H1 (cell line): ENCODE data around the gene FKBP1B. TPM values are rescaled to one million over a fixed set of nuclear protein-coding genes. Genes with fewer than 3 reads are reported as not detected.

Experiments
- CTCF ChIA-PET: fragments of 300-600 bp; sonication (Branson Sonifier 250); formaldehyde crosslinking; loops from one replicate; lab custom pipeline; 2021; ENCODE audit not compliant: partially characterized antibody; lab: Charles Lee
- POLR2A ChIA-PET: fragments of 300-600 bp; sonication (Branson Sonifier 250); formaldehyde crosslinking; loops from one replicate; lab custom pipeline; 2021; ENCODE audit warnings: inconsistent platforms; ENCODE audit not compliant: partially characterized antibody; lab: Charles Lee
- DNase-seq, 2 experiments: peaks; one replicate each; pipeline versions ENCODE4 v3.0.0 to v3.0.0-alpha.2; 2010 to 2022; ENCODE audit warnings: low spot score in 2 of 2, low read depth in 1 of 2, mixed read lengths in 1 of 2
- FAIRE-seq: peaks from 2 replicates; lab custom pipeline; 2011; peaks lifted over from hg19 to GRCh38; lab: Jason Lieb, UNC
- H2AFZ ChIP-seq: 2 replicates; pipeline ENCODE4 v1.8.1; 2012; ENCODE audit warnings: low read length, inconsistent platforms
- H2AK5ac ChIP-seq: 2 replicates; pipeline ENCODE4 v1.6.1; 2013; ENCODE audit warnings: low read depth, low read length
- H2BK120ac ChIP-seq: replicated peaks from 2 replicates; pipeline ENCODE3; 2013; ENCODE audit warnings: low read depth, low read length, inconsistent platforms
- H2BK12ac ChIP-seq: 2 replicates; pipeline ENCODE4 v1.6.1; 2013; ENCODE audit warnings: low read depth, low read length
- H2BK15ac ChIP-seq: 2 replicates; pipeline ENCODE4 v1.6.1; 2013; ENCODE audit warnings: low read length
- H2BK20ac ChIP-seq: 2 replicates; pipeline ENCODE4 v1.6.1; 2013; ENCODE audit warnings: low read length
- H2BK5ac ChIP-seq: 2 replicates; pipeline ENCODE4 v1.6.1; 2013; ENCODE audit warnings: low read depth, low read length
- H3K14ac ChIP-seq: 2 replicates; pipeline ENCODE4 v1.6.1; 2013; ENCODE audit warnings: inconsistent platforms; ENCODE audit not compliant: insufficient read length
- H3K18ac ChIP-seq: 2 replicates; pipeline ENCODE4 v1.6.1; 2013; ENCODE audit warnings: low read length; ENCODE audit errors: extremely low read depth
- H3K23ac ChIP-seq: 2 replicates; pipeline ENCODE4 v1.6.1; 2013; ENCODE audit warnings: inconsistent platforms; ENCODE audit not compliant: insufficient read length
- H3K23me2 ChIP-seq: 2 replicates; pipeline ENCODE4 v1.6.1; 2013; ENCODE audit warnings: low read depth, low read length
- H3K27ac ChIP-seq: 2 replicates; pipeline ENCODE4 v1.6.1; 2011; ENCODE audit warnings: low read depth, low read length, inconsistent platforms
- H3K27me3 ChIP-seq, 4 experiments: replicated peaks in 1 of 4; 1 replicate in 1 of 4; 2 replicates in 3 of 4; pipeline versions ENCODE4 v1.6.1 to v1.8.1; 2011 to 2013; ENCODE audit warnings: low read length in 3 of 4, mild to moderate bottlenecking in 3 of 4, inconsistent platforms in 2 of 4, mixed read lengths in 2 of 4, moderate library complexity in 1 of 4; ENCODE audit not compliant: control insufficient read depth in 3 of 4, insufficient read depth in 3 of 4; ENCODE audit errors: extremely low read depth in 1 of 4
- H3K36me3 ChIP-seq, 4 experiments: 2 replicates each; pipeline versions ENCODE4 v1.6.1 to v1.8.1; 2011 to 2013; ENCODE audit warnings: mild to moderate bottlenecking in 4 of 4, low read length in 3 of 4, moderate library complexity in 2 of 4, control low read depth in 1 of 4, inconsistent platforms in 1 of 4; ENCODE audit not compliant: insufficient read depth in 4 of 4, control insufficient read depth in 2 of 4
- H3K4ac ChIP-seq: replicated peaks from 2 replicates; pipeline ENCODE3; 2013; ENCODE audit warnings: low read length, low read depth, mixed read lengths, inconsistent platforms; ENCODE audit not compliant: insufficient read length
- H3K4me1 ChIP-seq, 4 experiments: replicated peaks in 1 of 4; 1 replicate in 1 of 4; 2 replicates in 3 of 4; pipeline versions ENCODE4 v1.6.1 to v1.8.1; 2011 to 2013; ENCODE audit warnings: low read length in 3 of 4, inconsistent platforms in 2 of 4, mixed read lengths in 1 of 4; ENCODE audit not compliant: insufficient read depth in 4 of 4, control insufficient read depth in 3 of 4
- H3K4me2 ChIP-seq, 2 experiments: 2 replicates each; pipeline versions ENCODE4 v1.6.1 to v1.8.1; 2011 to 2013; ENCODE audit warnings: low read depth in 2 of 2, low read length in 2 of 2, control low read depth in 1 of 2, inconsistent platforms in 1 of 2, mild to moderate bottlenecking in 1 of 2; ENCODE audit not compliant: insufficient read depth in 1 of 2
- H3K4me3 ChIP-seq, 4 experiments: fragments of 200-600, 300-600 bp in 1 of 4; sonication (generic), shearing (Covaris generic), sonication (Bioruptor Twin) in 1 of 4; 2 replicates each; pipeline versions ENCODE4 v1.5.1 to v1.8.1; 2011 to 2016; ENCODE audit warnings: low read length in 4 of 4, low read depth in 3 of 4, control low read depth in 2 of 4, inconsistent platforms in 2 of 4, mild to moderate bottlenecking in 2 of 4, mixed read lengths in 1 of 4, moderate library complexity in 1 of 4; ENCODE audit not compliant: insufficient read depth in 2 of 4; ENCODE audit errors: extremely low read depth in 1 of 4
- H3K56ac ChIP-seq: replicated peaks from 2 replicates; pipeline ENCODE3; 2013; ENCODE audit warnings: low read depth, mild to moderate bottlenecking, mixed read lengths, low read length, inconsistent platforms; ENCODE audit not compliant: insufficient read length
- H3K79me1 ChIP-seq: 2 replicates; pipeline ENCODE4 v1.6.1; 2013; ENCODE audit warnings: low read depth, low read length, control low read depth
- H3K79me2 ChIP-seq, 2 experiments: 2 replicates each; pipeline versions ENCODE4 v1.6.1 to v1.8.1; 2012 to 2013; ENCODE audit warnings: low read length in 2 of 2, mild to moderate bottlenecking in 2 of 2, inconsistent platforms in 1 of 2; ENCODE audit not compliant: insufficient read depth in 2 of 2, control insufficient read depth in 1 of 2
- H3K9ac ChIP-seq, 4 experiments: replicated peaks in 1 of 4; 1 replicate in 1 of 4; 2 replicates in 3 of 4; pipeline versions ENCODE4 v1.6.1 to v1.8.1; 2011 to 2013; ENCODE audit warnings: low read depth in 3 of 4, low read length in 3 of 4, control low read depth in 2 of 4, mild to moderate bottlenecking in 2 of 4, moderate library complexity in 2 of 4, inconsistent platforms in 1 of 4; ENCODE audit errors: extremely low read depth in 1 of 4
- H3K9me3 ChIP-seq, 2 experiments: 2 replicates each; pipeline versions ENCODE4 v1.6.1 to v1.8.1; 2012 to 2013; ENCODE audit warnings: mild to moderate bottlenecking in 2 of 2, moderate library complexity in 2 of 2, control low read depth in 1 of 2, inconsistent platforms in 1 of 2, low read depth in 1 of 2, low read length in 1 of 2, mixed read lengths in 1 of 2; ENCODE audit not compliant: insufficient read depth in 2 of 2
- H4K20me1 ChIP-seq, 2 experiments: replicated peaks in 1 of 2; 2 replicates each; pipeline versions ENCODE3 to v1.8.1; 2011 to 2013; ENCODE audit warnings: inconsistent platforms in 2 of 2, low read length in 2 of 2, mild to moderate bottlenecking in 1 of 2; ENCODE audit not compliant: insufficient read depth in 2 of 2, control insufficient read depth in 1 of 2
- H4K5ac ChIP-seq: 2 replicates; pipeline ENCODE4 v1.6.1; 2013; ENCODE audit warnings: low read length, low read depth, mixed read lengths, inconsistent platforms; ENCODE audit not compliant: insufficient read length
- H4K8ac ChIP-seq: 2 replicates; pipeline ENCODE4 v1.8.0; 2013; ENCODE audit warnings: mild to moderate bottlenecking, moderate library complexity, low read length, inconsistent platforms; ENCODE audit not compliant: insufficient read depth; ENCODE audit errors: extremely low read depth
- H4K91ac ChIP-seq: replicated peaks from 2 replicates; pipeline ENCODE3; 2013; ENCODE audit warnings: low read length, mixed read lengths, inconsistent platforms; ENCODE audit not compliant: insufficient read length
- ASH2L ChIP-seq: fragments of 200-600, 300-600 bp; sonication (generic); IDR thresholded peaks from one replicate; pipeline ENCODE4 v1.7.1; 2017; ENCODE audit warnings: low read length
- KDM5A ChIP-seq: fragments of 200-600 bp; IDR thresholded peaks from 2 replicates; pipeline ENCODE4 v1.7.1; 2012; ENCODE audit warnings: mild to moderate bottlenecking, low read length, inconsistent platforms, mixed read lengths
- NANOG ChIP-seq: IDR thresholded peaks from 2 replicates; pipeline ENCODE4 v1.6.1; 2011; ENCODE audit warnings: low read length, low read depth, mild to moderate bottlenecking, inconsistent platforms; ENCODE audit not compliant: insufficient read depth, poor library complexity, severe bottlenecking
- NRF1 ChIP-seq: IDR thresholded peaks from 2 replicates; pipeline ENCODE4 v1.6.1; 2011; ENCODE audit warnings: mild to moderate bottlenecking, low read depth, low read length, improper control_type of control experiment
- TAF7 ChIP-seq: optimal IDR thresholded peaks from 2 replicates; pipeline ENCODE3; 2011; ENCODE audit warnings: low read depth, mild to moderate bottlenecking, inconsistent platforms, low read length, moderate library complexity, borderline replicate concordance
- TBP ChIP-seq: IDR thresholded peaks from 2 replicates; pipeline ENCODE4 v1.6.1; 2011; ENCODE audit warnings: low read depth, low read length, improper control_type of control experiment
- YY1 ChIP-seq: IDR thresholded peaks from 2 replicates; pipeline ENCODE4 v1.6.1; 2011; ENCODE audit warnings: low read depth, mild to moderate bottlenecking, low read length
- WGBS, 2 experiments: shearing (Covaris generic) in 1 of 2; methylation state at CpG; one replicate each; pipeline versions ENCODE4 v1.1.6 to v1.1.7; 2013 to 2015; ENCODE audit warnings: low lambda C conversion rate in 2 of 2, mixed read lengths in 2 of 2, inconsistent platforms in 1 of 2, low coverage in 1 of 2, missing lambda C conversion rate in 1 of 2; ENCODE audit not compliant: insufficient replicate concordance in 2 of 2, insufficient coverage in 1 of 2, insufficient read length in 1 of 2; ENCODE audit errors: extremely low coverage in 1 of 2, missing lambda C conversion rate in 1 of 2; 5-methylcytosine and 5-hydroxymethylcytosine counted together
- polyA plus RNA-seq, 7 experiments: library from polyadenylated mRNA; depleted of rRNA in 3 of 7; stranded (reverse) in 5 of 7; unstranded in 2 of 7; fragments of >200 nt in 5 of 7; fragments of 200-250 nt in 2 of 7; gene quantifications; 1 replicate in 5 of 7; 2 replicates in 1 of 7; 4 replicates in 1 of 7; pipeline versions ENCODE4 v1.2.1 to v1.2.3, GENCODE V29; 2011 to 2013; ENCODE audit warnings: missing spikeins in 2 of 7, mixed read lengths in 2 of 7
- total RNA-seq: library from RNA; stranded (reverse); fragmentation: NEBNext Ultra II Directional; extraction: Animal tissue kit (Norgen Biotek cat#: 25700); gene quantifications from 2 replicates; pipeline ENCODE4 v1.2.1, GENCODE V29; 2021
- TF ChIP-seq, protein P1 (sequence below), 3 experiments: IDR thresholded peaks; 1 replicate in 2 of 3; 2 replicates in 1 of 3; pipeline versions ENCODE4 v1.5.1 to v1.6.1; 2011; ENCODE audit warnings: low read length in 3 of 3, mild to moderate bottlenecking in 3 of 3, inconsistent platforms in 2 of 3, low read depth in 1 of 3, moderate library complexity in 1 of 3; ENCODE audit not compliant: insufficient read depth in 1 of 3; ENCODE audit errors: control extremely low read depth in 1 of 3

The FKBP1B gene
- total and polyA plus RNA-seq, 2 of the 8 experiments (the other 6 are each of a cell fraction or from before 2014, with no cell fraction given): 50.8 to 151 TPM

DNA sequence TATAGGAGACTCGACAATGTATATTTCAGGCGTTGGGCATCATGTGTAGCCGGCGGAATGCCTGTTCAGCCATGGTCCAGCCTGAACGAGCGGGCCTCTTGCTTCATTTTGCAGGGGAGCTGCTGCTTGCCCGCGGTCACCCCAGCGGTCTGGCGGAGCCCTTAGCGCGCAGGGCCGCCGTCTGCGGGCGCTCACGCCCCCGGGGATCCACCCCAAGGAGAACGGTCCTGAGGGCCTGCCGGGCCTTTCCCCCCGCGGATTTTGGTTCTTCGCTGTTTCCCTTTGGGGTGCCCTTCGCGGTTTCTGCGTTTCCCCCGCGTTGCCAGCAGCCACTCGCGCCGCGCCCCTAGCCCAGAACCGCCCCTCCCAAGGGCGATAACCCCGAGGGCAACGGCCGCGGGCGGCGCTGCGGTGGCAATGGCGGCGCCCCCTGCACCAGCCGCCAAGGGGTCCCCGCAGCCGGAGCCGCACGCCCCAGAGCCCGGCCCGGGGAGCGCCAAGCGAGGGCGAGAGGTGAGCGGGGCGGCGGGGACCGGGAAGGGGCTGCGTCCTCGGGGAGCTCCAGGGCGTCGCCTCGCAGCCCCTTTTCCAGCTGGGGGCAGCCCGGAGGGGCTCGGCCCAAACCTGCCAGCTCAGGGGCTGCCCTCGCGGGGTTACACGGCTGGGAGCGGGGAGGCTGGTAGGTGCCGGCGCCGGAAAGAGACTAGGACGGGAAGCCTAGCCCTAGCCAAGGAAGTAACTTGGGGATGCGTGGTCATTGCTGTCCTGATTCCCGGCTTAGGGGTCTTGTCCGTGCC, 39.7 kb upstream of the FKBP1B start, which contains the start of gene MFSD2B:
Gene MFSD2B, plus strand, starts transcription at position 406 of the 797 bp plus-strand sequence. Its CDS starts 12 bp downstream, at position 418.
- Histone ChIP-seq H2BK12ac (peak within 1 kb of the TSS; percentile 75; the same call in 1 of the 2 replicates), H3K27ac (no peak within 1 kb of the TSS), H3K18ac (peak within 1 kb of the TSS; percentile 36), H3K14ac (no peak within 1 kb of the TSS), H4K20me1 (no peaks in the 10 kb centered on the region), H2BK5ac (peak within 1 kb of the TSS; percentile 63; the same call in 1 of the 2 replicates), H3K79me2 (no peaks in the 10 kb centered on the region), H3K23me2 (peaks cover 4% of the 10 kb centered on the region; the same call in 1 of the 2 replicates), H2BK120ac (no peak within 1 kb of the TSS), H3K4me1 (peaks cover 0 to 15% (median 11%) of the 10 kb centered on the region in 4 experiments; a peak in 6 of 7 replicates), H3K23ac (no peak within 1 kb of the TSS), H2BK15ac (peak within 1 kb of the TSS; percentile 36; the same call in 1 of the 2 replicates), H3K79me1 (no peaks in the 10 kb centered on the region), H4K5ac (peak within 1 kb of the TSS; percentile 15), H3K36me3 (no peaks in the 10 kb centered on the region), H2AK5ac (no peak within 1 kb of the TSS), H3K4me2 (peak within 1 kb of the TSS; percentile 62 to 90), H3K9me3 (no peaks in the 10 kb centered on the region), H4K91ac (peak within 1 kb of the TSS; percentile 89), H3K9ac (peak within 1 kb of the TSS in 3 of 4 experiments; percentile 51 to 61 (median 58); a peak in 4 of 7 replicates), H3K4ac (peak within 1 kb of the TSS; percentile 34), H3K56ac (no peak within 1 kb of the TSS), H4K8ac (peak within 1 kb of the TSS; percentile 94), H3K4me3 (peak within 1 kb of the TSS; percentile 30 to 64 (median 44)), H2BK20ac (no peak within 1 kb of the TSS), H3K27me3 (peaks cover 0 to 13% (median 6%) of the 10 kb centered on the region in 4 experiments; a peak in 3 of 7 replicates), H2AFZ (peak within 1 kb of the TSS; percentile 94)
- ChIA-PET CTCF (interaction anchor here (0.8 to 1.9 kb wide), 7 partner anchors 12 to 83 kb away, joined by 3 to 8 read pairs (median 4); partner anchors contain the start of gene ATAD2B), POLR2A (interaction anchor here (0.7 to 3.6 kb wide), 17 partner anchors 10 to 308 kb away, joined by 3 to 20 read pairs (median 4); partner anchors contain the start of genes ATAD2B, SF3B6, UBXN2A and WDCP)
- WGBS, 2 experiments: 14% methylated on average over 50 of the region's 75 CpGs; no CpG with 5 or more reads in 1 of the 2 experiments
- no peak for DNase-seq
- no peak for FAIRE-seq
- no peak for TF ChIP-seq NANOG
- TF ChIP-seq, protein P1, sequence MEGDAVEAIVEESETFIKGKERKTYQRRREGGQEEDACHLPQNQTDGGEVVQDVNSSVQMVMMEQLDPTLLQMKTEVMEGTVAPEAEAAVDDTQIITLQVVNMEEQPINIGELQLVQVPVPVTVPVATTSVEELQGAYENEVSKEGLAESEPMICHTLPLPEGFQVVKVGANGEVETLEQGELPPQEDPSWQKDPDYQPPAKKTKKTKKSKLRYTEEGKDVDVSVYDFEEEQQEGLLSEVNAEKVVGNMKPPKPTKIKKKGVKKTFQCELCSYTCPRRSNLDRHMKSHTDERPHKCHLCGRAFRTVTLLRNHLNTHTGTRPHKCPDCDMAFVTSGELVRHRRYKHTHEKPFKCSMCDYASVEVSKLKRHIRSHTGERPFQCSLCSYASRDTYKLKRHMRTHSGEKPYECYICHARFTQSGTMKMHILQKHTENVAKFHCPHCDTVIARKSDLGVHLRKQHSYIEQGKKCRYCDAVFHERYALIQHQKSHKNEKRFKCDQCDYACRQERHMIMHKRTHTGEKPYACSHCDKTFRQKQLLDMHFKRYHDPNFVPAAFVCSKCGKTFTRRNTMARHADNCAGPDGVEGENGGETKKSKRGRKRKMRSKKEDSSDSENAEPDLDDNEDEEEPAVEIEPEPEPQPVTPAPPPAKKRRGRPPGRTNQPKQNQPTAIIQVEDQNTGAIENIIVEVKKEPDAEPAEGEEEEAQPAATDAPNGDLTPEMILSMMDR (IDR thresholded peaks at IDR 0.05; ENCODE audit: control extremely low read depth in 1 of 3, insufficient read depth in 1 of 3, low read depth in 1 of 3, low read length in 3 of 3): peak in 1 of 3 experiments; percentile 1; a peak in 1 of 4 replicates
- TF ChIP-seq NRF1: no peak
- no peak for TF ChIP-seq KDM5A
- TF ChIP-seq TBP: no peak
- peak; percentile 10 for TF ChIP-seq TAF7
- TF ChIP-seq ASH2L: peak; percentile 48
- peak; percentile 84 for TF ChIP-seq YY1
